GM10266 (cell line): Measurements from ENCODE around the gene BLOC1S1.
A peak's percentile ranks its signal among the peaks of the same experiment; 100 is the strongest.

ENCODE experiments used
- DNase-seq: peaks from one replicate; pipeline ENCODE4 v3.0.0; 2012; ENCODE audit errors: extremely low spot score
- CTCF ChIP-seq: IDR thresholded peaks from 2 replicates; pipeline ENCODE4 v1.5.1; 2012; ENCODE audit warnings: mild to moderate bottlenecking, low read depth; ENCODE audit not compliant: control insufficient read depth, insufficient read depth; ENCODE audit errors: missing control alignments

The BLOC1S1 gene

GRCh38 chr12:55724226-55724939 is 8.5 kb downstream of the BLOC1S1 start:
- peak; percentile 73 for TF ChIP-seq CTCF
- peak; percentile 71 for DNase-seq

- DNase-seq, result no peak
- no peak for TF ChIP-seq CTCF
Measured at GRCh38 chr12:55724940-55725309, 9.1 kb downstream of the BLOC1S1 start.

GRCh38 chr12:55725556-55725955 is 9.7 kb downstream of the BLOC1S1 start:
- no peak for DNase-seq
- no peak for TF ChIP-seq CTCF

- no peak for DNase-seq
- no peak for TF ChIP-seq CTCF
Measured at GRCh38 chr12:55726971-55727370, 11.1 kb downstream of the BLOC1S1 start.

GRCh38 chr12:55727643-55728185 is 11.9 kb downstream of the BLOC1S1 start:
- no peak for DNase-seq

GRCh38 chr12:55728186-55728938 is 12.5 kb downstream of the BLOC1S1 start:
- TF ChIP-seq CTCF, result no peak
- DNase-seq, result no peak

More at GRCh38 chr12:55727643-55728185, 11.9 kb downstream of the BLOC1S1 start:
- TF ChIP-seq CTCF, result no peak
